Naive thymus-derived CD4-positive, alpha-beta T cell (primary cell): Measurements from ENCODE around the gene GCNA. TPM values are rescaled to one million over a fixed set of nuclear protein-coding genes. Genes with fewer than 3 reads are reported as not detected.
"Not testable (repeated sequence)": the region's sequence is repeated elsewhere in the genome, so short reads cannot be mapped to it uniquely, and the experiment has no call there.

Experiments used
- ATAC-seq: fragments of 150-1000 bp; cut with Tn5 transposase; 2 replicates; pipeline ENCODE4 v1.10.0; 2021; ENCODE audit warnings: mild to moderate bottlenecking, moderate library complexity
- CTCF ChIA-PET: fragments of 350-600 bp; sonication (Branson Sonifier 250); formaldehyde crosslinking; loops from one replicate; lab custom pipeline; 2021; ENCODE audit warnings: antibody characterized with exemption; lab: Charles Lee
- POLR2A ChIA-PET: fragments of 350-600 bp; sonication (Branson Sonifier 250); formaldehyde crosslinking; loops from one replicate; lab custom pipeline; 2021; ENCODE audit warnings: antibody characterized with exemption, inconsistent platforms; lab: Charles Lee
- DNase-seq, 9 donors: peaks; one replicate each; pipeline versions ENCODE4 v3.0.0 to v3.0.0-alpha.2; 2020 to 2022; ENCODE audit warnings: mixed read lengths in 1 of 9
- H3K27ac ChIP-seq: one replicate; pipeline ENCODE4 v1.7.0; 2013; ENCODE audit warnings: mild to moderate bottlenecking, low read depth, low read length, moderate library complexity
- H3K27me3 ChIP-seq, 2 donors: one replicate each; pipeline ENCODE4 v1.7.0; 2013; ENCODE audit warnings: low read length in 2 of 2, mild to moderate bottlenecking in 2 of 2, moderate library complexity in 2 of 2; ENCODE audit not compliant: control insufficient read depth in 2 of 2, insufficient read depth in 2 of 2
- H3K36me3 ChIP-seq, 3 experiments: 1 replicate in 2 of 3; 2 replicates in 1 of 3; pipeline ENCODE4 v1.7.0; 2013; ENCODE audit warnings: low read length in 3 of 3, mild to moderate bottlenecking in 3 of 3, moderate library complexity in 1 of 3; ENCODE audit not compliant: insufficient read depth in 3 of 3, control insufficient read depth in 2 of 3
- H3K4me1 ChIP-seq, 2 donors: one replicate each; pipeline ENCODE4 v1.7.0; 2013; ENCODE audit warnings: low read length in 2 of 2, mild to moderate bottlenecking in 2 of 2, moderate library complexity in 1 of 2; ENCODE audit not compliant: control insufficient read depth in 2 of 2, insufficient read depth in 2 of 2
- H3K4me3 ChIP-seq: 2 replicates; pipeline ENCODE4 v1.7.0; 2013; ENCODE audit warnings: mild to moderate bottlenecking, low read length
- H3K9me3 ChIP-seq, 3 experiments: 1 replicate in 2 of 3; 2 replicates in 1 of 3; pipeline ENCODE4 v1.7.0; 2013; ENCODE audit warnings: low read length in 3 of 3; ENCODE audit not compliant: control insufficient read depth in 2 of 3
- H3K27ac Mint-ChIP-seq, 9 donors: one replicate each; pipeline ENCODE4 v1.8.0; 2020 to 2022; ENCODE audit warnings: mixed read lengths in 9 of 9, mild to moderate bottlenecking in 8 of 9, moderate library complexity in 5 of 9, inconsistent platforms in 2 of 9
- H3K27me3 Mint-ChIP-seq, 5 donors: one replicate each; pipeline ENCODE4 v1.8.0; 2021 to 2022; ENCODE audit warnings: mixed read lengths in 5 of 5, mild to moderate bottlenecking in 1 of 5
- H3K36me3 Mint-ChIP-seq, 5 donors: one replicate each; pipeline ENCODE4 v1.8.0; 2020 to 2022; ENCODE audit warnings: mixed read lengths in 5 of 5, mild to moderate bottlenecking in 3 of 5, inconsistent platforms in 1 of 5
- H3K4me1 Mint-ChIP-seq, 7 donors: one replicate each; pipeline ENCODE4 v1.8.0; 2020 to 2022; ENCODE audit warnings: mixed read lengths in 7 of 7, mild to moderate bottlenecking in 3 of 7, inconsistent platforms in 1 of 7
- H3K4me3 Mint-ChIP-seq, 10 donors: one replicate each; pipeline ENCODE4 v1.8.0; 2020 to 2022; ENCODE audit warnings: mild to moderate bottlenecking in 10 of 10, mixed read lengths in 10 of 10, moderate library complexity in 6 of 10, inconsistent platforms in 2 of 10
- H3K9me3 Mint-ChIP-seq, 11 donors: one replicate each; pipeline ENCODE4 v1.8.0; 2020 to 2022; ENCODE audit warnings: mixed read lengths in 11 of 11, mild to moderate bottlenecking in 4 of 11, inconsistent platforms in 1 of 11, moderate library complexity in 1 of 11
- intact Hi-C, 2 donors: fragments of 100-400 bp; cut with micrococcal nuclease; formaldehyde crosslinking; loops; one replicate each; pipeline ENCODE4 v1.15.1; 2023
- polyA plus RNA-seq, 2 donors: library from polyadenylated mRNA; unstranded; fragments of 300-500 nt; fragmentation: Illumina TruSeq; gene quantifications; one replicate each; pipeline ENCODE4 v1.2.3, GENCODE V29; 2021
- total RNA-seq, 6 experiments: library from RNA in 5 of 6; stranded (reverse) in 5 of 6; gene quantifications; 1 replicate in 5 of 6; 2 replicates in 1 of 6; pipeline ENCODE4 v1.2.3 and lab custom pipeline; 2021 to 2026

Gene GCNA
- total and polyA plus RNA-seq, 7 experiments from 2014 or later: 0.08 to 14.7 (median 2.8) TPM

- CTCF ChIA-PET: no interaction called here
- H3K27ac ChIP-seq: no peak overlapping the region
- H3K27me3 ChIP-seq: no peaks in the 10 kb centered on the region
- Mint-ChIP-seq H3K27me3 (no peaks in the 10 kb centered on the region), H3K4me3 (no peak overlapping the region), H3K9me3 (peaks cover 0 to 3% (median 0%) of the 10 kb centered on the region in 11 donors), H3K27ac (peak overlapping the region in 1 of 9 donors; percentile 45), H3K36me3 (peaks cover 0 to 10% (median 3%) of the 10 kb centered on the region in 5 donors), H3K4me1 (peaks cover 0 to 7% (median 2%) of the 10 kb centered on the region in 7 donors)
- POLR2A ChIA-PET: no interaction called here
- intact Hi-C loops: loop anchor here (5.0 kb wide), 1 partner anchor 71 kb away; no protein-coding TSS in a partner anchor
- ATAC-seq: no peak
- DNase-seq: no peak
- H3K4me1 ChIP-seq: no peaks in the 10 kb centered on the region
- no peaks in the 10 kb centered on the region for H3K9me3 ChIP-seq
- no peak overlapping the region for H3K4me3 ChIP-seq
- H3K36me3 ChIP-seq: peaks cover 0 to 3% (median 0%) of the 10 kb centered on the region in 3 experiments
Measured at GRCh38 chrX:71581210-71581609, 3.0 kb downstream of the GCNA start.

- POLR2A ChIA-PET: no interaction called here
- H3K4me3 Mint-ChIP-seq: no peak overlapping the region
- no peak for DNase-seq
Measured at GRCh38 chrX:71586929-71587328, 8.7 kb downstream of the GCNA start.

GRCh38 chrX:71593210-71593609 lies 15.0 kb downstream of the GCNA start:
- H3K9me3 Mint-ChIP-seq, H3K9me3 ChIP-seq, H3K4me3 ChIP-seq, H3K27me3 Mint-ChIP-seq, H3K4me1 ChIP-seq, H3K4me3 Mint-ChIP-seq, DNase-seq, intact Hi-C loops, H3K27ac Mint-ChIP-seq, POLR2A ChIA-PET, CTCF ChIA-PET, H3K27me3 ChIP-seq, ATAC-seq, H3K27ac ChIP-seq, H3K4me1 Mint-ChIP-seq: not testable (repeated sequence)
- H3K36me3 Mint-ChIP-seq: peaks cover 4 to 11% (median 10%) of the 10 kb centered on the region in 5 donors
- peaks cover 0 to 10% (median 0%) of the 10 kb centered on the region in 3 experiments for H3K36me3 ChIP-seq

More at GRCh38 chrX:71586929-71587328, 8.7 kb downstream of the GCNA start:
- Histone ChIP-seq H3K36me3 (no peaks in the 10 kb centered on the region), H3K4me1 (no peaks in the 10 kb centered on the region), H3K9me3 (no peaks in the 10 kb centered on the region), H3K27ac (no peak overlapping the region), H3K27me3 (no peaks in the 10 kb centered on the region), H3K4me3 (no peak overlapping the region)
- H3K4me1 Mint-ChIP-seq: peaks cover 0 to 7% (median 2%) of the 10 kb centered on the region in 7 donors
- CTCF ChIA-PET: no interaction called here
- ATAC-seq: no peak
- peak overlapping the region in 4 of 9 donors; percentile 1 to 21 (median 14) for H3K27ac Mint-ChIP-seq
- peaks cover 0 to 6% (median 0%) of the 10 kb centered on the region in 5 donors for H3K36me3 Mint-ChIP-seq
- no peaks in the 10 kb centered on the region for H3K27me3 Mint-ChIP-seq
- no peaks in the 10 kb centered on the region for H3K9me3 Mint-ChIP-seq
- intact Hi-C loops: no loop called here

GRCh38 chrX:71599965-71600364 lies 21.7 kb downstream of the GCNA start:
- Histone ChIP-seq H3K27me3 (no peaks in the 10 kb centered on the region), H3K27ac (no peak overlapping the region), H3K4me3 (no peak overlapping the region), H3K9me3 (no peaks in the 10 kb centered on the region), H3K36me3 (peaks cover 0 to 30% (median 0%) of the 10 kb centered on the region in 3 experiments), H3K4me1 (no peaks in the 10 kb centered on the region)
- ChIA-PET CTCF (no interaction called here), POLR2A (interaction anchor here (0.5 kb wide), 1 partner anchor 63 kb away, joined by 3 read pairs; no protein-coding TSS in a partner anchor)
- no peak overlapping the region for H3K4me3 Mint-ChIP-seq
- intact Hi-C loops: no loop called here
- no peak for DNase-seq
- peaks cover 10 to 52% (median 37%) of the 10 kb centered on the region in 5 donors for H3K36me3 Mint-ChIP-seq
- H3K27me3 Mint-ChIP-seq: no peaks in the 10 kb centered on the region
- H3K9me3 Mint-ChIP-seq: peaks cover 0 to 2% (median 0%) of the 10 kb centered on the region in 11 donors
- peak overlapping the region in 1 of 9 donors; percentile 26 for H3K27ac Mint-ChIP-seq
- ATAC-seq: no peak
- peaks cover 0 to 16% (median 0%) of the 10 kb centered on the region in 7 donors for H3K4me1 Mint-ChIP-seq

- no peak overlapping the region for H3K4me3 ChIP-seq
- ChIA-PET CTCF (no interaction called here), POLR2A (interaction anchor here (0.8 kb wide), 1 partner anchor 26 kb away, joined by 8 read pairs; no protein-coding TSS in a partner anchor)
- H3K27me3 Mint-ChIP-seq: no peaks in the 10 kb centered on the region
- H3K9me3 ChIP-seq: no peaks in the 10 kb centered on the region
- H3K36me3 Mint-ChIP-seq: peaks cover 6 to 62% (median 30%) of the 10 kb centered on the region in 5 donors
- DNase-seq (no peak), ATAC-seq (no peak)
- H3K27ac Mint-ChIP-seq: peak overlapping the region in 4 of 9 donors; percentile 62 to 90 (median 70)
- peaks cover 9 to 46% (median 35%) of the 10 kb centered on the region in 7 donors for H3K4me1 Mint-ChIP-seq
- H3K27ac ChIP-seq: no peak overlapping the region
- H3K27me3 ChIP-seq: no peaks in the 10 kb centered on the region
- H3K4me3 Mint-ChIP-seq: peak overlapping the region in 1 of 10 donors; percentile 3
- intact Hi-C loops: no loop called here
- peaks cover 0 to 2% (median 0%) of the 10 kb centered on the region in 11 donors for H3K9me3 Mint-ChIP-seq
- H3K4me1 ChIP-seq: peaks cover 22 to 32% of the 10 kb centered on the region in 2 donors
- H3K36me3 ChIP-seq: peaks cover 0 to 26% (median 1%) of the 10 kb centered on the region in 3 experiments
Measured at GRCh38 chrX:71603618-71604017, 25.4 kb downstream of the GCNA start.

GRCh38 chrX:71604141-71604540 lies 25.9 kb downstream of the GCNA start:
- POLR2A ChIA-PET: no interaction called here
- H3K4me1 Mint-ChIP-seq: peaks cover 9 to 52% (median 41%) of the 10 kb centered on the region in 7 donors

More at GRCh38 chrX:71604141-71604540, 25.9 kb downstream of the GCNA start:
- Histone ChIP-seq H3K27me3 (no peaks in the 10 kb centered on the region), H3K9me3 (no peaks in the 10 kb centered on the region), H3K27ac (no peak overlapping the region), H3K4me3 (no peak overlapping the region), H3K4me1 (peaks cover 28 to 37% of the 10 kb centered on the region in 2 donors), H3K36me3 (peaks cover 0 to 24% (median 4%) of the 10 kb centered on the region in 3 experiments)
- no peak for DNase-seq
- intact Hi-C loops: no loop called here
- H3K4me3 Mint-ChIP-seq: no peak overlapping the region
- CTCF ChIA-PET: no interaction called here
- H3K36me3 Mint-ChIP-seq: peaks cover 6 to 66% (median 33%) of the 10 kb centered on the region in 5 donors
- peaks cover 0 to 2% (median 0%) of the 10 kb centered on the region in 11 donors for H3K9me3 Mint-ChIP-seq
- H3K27ac Mint-ChIP-seq: peak overlapping the region in 1 of 9 donors; percentile 33
- ATAC-seq: no peak
- H3K27me3 Mint-ChIP-seq: no peaks in the 10 kb centered on the region
